Measurements from ENCODE around the gene TTI1. TPM values are rescaled to one million over a fixed set of nuclear protein-coding genes. Genes with fewer than 3 reads are reported as not detected.

The TTI1 gene
- polyA plus RNA-seq, 3 donors, result 6.4 to 9.1 (median 8.8) TPM

GRCh38 chr20:38054647-38055046 is 21.4 kb upstream of the TTI1 start:
- no peak overlapping the region for H3K4me3 Mint-ChIP-seq
- H2AFZ ChIP-seq (ENCODE audit: insufficient read depth, low read depth, low read length, poor library complexity, severe bottlenecking), result no peak overlapping the region
- H3K79me2 ChIP-seq (ENCODE audit: insufficient read depth, low read length), result peaks cover 56% of the 10 kb centered on the region
- no CpG with 5 or more reads among the region's 2 CpGs for WGBS (ENCODE audit: insufficient coverage)
- H3K4me1 Mint-ChIP-seq, result peaks cover 4% of the 10 kb centered on the region
- peaks cover 65 to 74% of the 10 kb centered on the region in 2 donors for H3K36me3 Mint-ChIP-seq
- H3K4me2 ChIP-seq (replicated peaks; ENCODE audit: extremely low read depth, low read length, poor library complexity, severe bottlenecking), result no peak overlapping the region
- no peaks in the 10 kb centered on the region for H3K27me3 Mint-ChIP-seq (ENCODE audit: low read depth in 3 of 3)
- no peak overlapping the region for H3K27ac ChIP-seq (ENCODE audit: low read depth in 1 of 2, low read length in 2 of 2)
- intact Hi-C loops (cut with micrococcal nuclease), result loop anchor here (5.0 to 10.0 kb wide), 3 partner anchors 113 to 250 kb away; partner anchors contain the start of genes BPI (in 1 of the 2) and TGM2 (in 1 of the 2)
- H3K9me3 ChIP-seq (replicated peaks in 1 of 2; ENCODE audit: control insufficient read depth in 1 of 2, insufficient read depth in 1 of 2, low read length in 2 of 2), result no peaks in the 10 kb centered on the region
- no peak overlapping the region for H3K4me3 ChIP-seq (replicated peaks in 1 of 3; ENCODE audit: low read depth in 2 of 3, low read length in 3 of 3)
- H3K9ac ChIP-seq (ENCODE audit: insufficient read depth, low read length, poor library complexity, severe bottlenecking), result no peak overlapping the region
- H3K27me3 ChIP-seq (ENCODE audit: control insufficient read depth in 2 of 2, insufficient read depth in 2 of 2, low read length in 2 of 2), result no peaks in the 10 kb centered on the region
- TF ChIP-seq CTCF (IDR thresholded peaks at IDR 0.05), result no peak
- DNase-seq, result no peak
- H4K20me1 ChIP-seq (ENCODE audit: insufficient read depth, low read length), result peaks cover 85% of the 10 kb centered on the region
- H3K9me3 Mint-ChIP-seq, result no peaks in the 10 kb centered on the region
- no peak overlapping the region for H3K27ac Mint-ChIP-seq
- peaks cover 69 to 99% of the 10 kb centered on the region in 2 donors for H3K36me3 ChIP-seq (replicated peaks in 1 of 2; ENCODE audit: control insufficient read depth in 1 of 2, insufficient read depth in 2 of 2, low read length in 2 of 2)
- H3K4me1 ChIP-seq (ENCODE audit: control insufficient read depth in 1 of 2, insufficient read depth in 2 of 2, low read length in 2 of 2), result no peaks in the 10 kb centered on the region

DNA sequence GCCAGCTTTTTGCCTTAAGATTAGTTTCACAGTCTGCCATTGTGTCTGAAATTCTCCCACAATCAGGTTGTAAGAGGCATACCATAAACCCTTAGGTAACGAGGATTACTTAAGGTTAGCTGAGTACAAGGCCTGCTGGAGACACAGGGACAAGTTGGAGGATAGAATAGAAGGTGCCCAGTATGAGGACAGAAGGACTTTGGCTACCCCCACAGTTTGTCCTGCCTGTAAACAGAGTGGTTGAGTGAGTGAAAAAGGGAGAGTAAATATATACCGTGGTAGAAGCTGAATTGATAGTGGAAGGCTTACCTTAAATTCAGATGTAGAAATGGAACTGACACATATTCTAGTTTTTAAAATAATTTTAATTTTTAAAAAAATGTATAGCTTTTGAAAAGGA is 19.6 kb upstream of the TTI1 start:
- Histone ChIP-seq H3K79me2 (ENCODE audit: insufficient read depth, low read length) (peaks cover 66% of the 10 kb centered on the region), H3K27me3 (ENCODE audit: control insufficient read depth in 2 of 2, insufficient read depth in 2 of 2, low read length in 2 of 2) (no peaks in the 10 kb centered on the region), H4K20me1 (ENCODE audit: insufficient read depth, low read length) (peaks cover 87% of the 10 kb centered on the region), H3K4me2 (replicated peaks; ENCODE audit: extremely low read depth, low read length, poor library complexity, severe bottlenecking) (no peak overlapping the region), H3K4me3 (replicated peaks in 1 of 3; ENCODE audit: low read depth in 2 of 3, low read length in 3 of 3) (no peak overlapping the region), H3K27ac (ENCODE audit: low read depth in 1 of 2, low read length in 2 of 2) (no peak overlapping the region), H3K36me3 (replicated peaks in 1 of 2; ENCODE audit: control insufficient read depth in 1 of 2, insufficient read depth in 2 of 2, low read length in 2 of 2) (peaks cover 66 to 97% of the 10 kb centered on the region in 2 donors), H3K9me3 (replicated peaks in 1 of 2; ENCODE audit: control insufficient read depth in 1 of 2, insufficient read depth in 1 of 2, low read length in 2 of 2) (no peaks in the 10 kb centered on the region), H3K4me1 (ENCODE audit: control insufficient read depth in 1 of 2, insufficient read depth in 2 of 2, low read length in 2 of 2) (no peaks in the 10 kb centered on the region), H2AFZ (ENCODE audit: insufficient read depth, low read depth, low read length, poor library complexity, severe bottlenecking) (no peak overlapping the region), H3K9ac (ENCODE audit: insufficient read depth, low read length, poor library complexity, severe bottlenecking) (no peak overlapping the region)
- Mint-ChIP-seq H3K36me3 (peaks cover 68 to 75% of the 10 kb centered on the region in 2 donors), H3K4me1 (peaks cover 4% of the 10 kb centered on the region), H3K9me3 (no peaks in the 10 kb centered on the region), H3K27ac (peak overlapping the region in 1 of 7 donors; percentile 51), H3K4me3 (no peak overlapping the region), H3K27me3 (ENCODE audit: low read depth in 3 of 3) (no peaks in the 10 kb centered on the region)
- intact Hi-C loops (cut with micrococcal nuclease), result loop anchor here in 1 of 2 donors (10.0 kb wide), 1 partner anchor 252 kb away; the partner anchor contains the start of gene BPI
- DNase-seq, result no peak
- WGBS (ENCODE audit: insufficient coverage), result no CpG with 5 or more reads among the region's 2 CpGs
- TF ChIP-seq CTCF (IDR thresholded peaks at IDR 0.05), result no peak
